Neural progenitor cell (in vitro differentiated cells): ENCODE data around the gene TRIM38.

Source experiments
- CTCF ChIP-seq: fragments of 200-600 bp; sonication (generic); IDR thresholded peaks from 2 replicates; pipeline ENCODE4 v1.5.1; 2017; ENCODE audit warnings: antibody characterized with exemption, mild to moderate bottlenecking
- EZH2 ChIP-seq: fragments of 200-600 bp; sonication (generic); IDR thresholded peaks from 2 replicates; pipeline ENCODE4 v1.6.1; 2017; ENCODE audit warnings: antibody characterized with exemption, mild to moderate bottlenecking, moderate library complexity
- EZH2phosphoT487 ChIP-seq: fragments of 200-600 bp; sonication (generic); IDR thresholded peaks from 2 replicates; pipeline ENCODE4 v1.6.1; 2017; ENCODE audit warnings: antibody characterized with exemption

- TF ChIP-seq CTCF (no peak), EZH2 (no peak), EZH2phosphoT487 (no peak)
These were observed 58.4 kb downstream of the TRIM38 start for GRCh38 chr6:26021001-26021349.
